HG03354 (cell line): Measurements from ENCODE around the gene TNFRSF14.

Experiments
- ATAC-seq: cut with Tn5 transposase; IDR thresholded peaks from one replicate; pipeline ENCODE4 v1.9.1; 2021; ENCODE audit warnings: mild to moderate bottlenecking; ENCODE audit not compliant: unreplicated experiment, poor library complexity, severe bottlenecking

Gene TNFRSF14

DNA sequence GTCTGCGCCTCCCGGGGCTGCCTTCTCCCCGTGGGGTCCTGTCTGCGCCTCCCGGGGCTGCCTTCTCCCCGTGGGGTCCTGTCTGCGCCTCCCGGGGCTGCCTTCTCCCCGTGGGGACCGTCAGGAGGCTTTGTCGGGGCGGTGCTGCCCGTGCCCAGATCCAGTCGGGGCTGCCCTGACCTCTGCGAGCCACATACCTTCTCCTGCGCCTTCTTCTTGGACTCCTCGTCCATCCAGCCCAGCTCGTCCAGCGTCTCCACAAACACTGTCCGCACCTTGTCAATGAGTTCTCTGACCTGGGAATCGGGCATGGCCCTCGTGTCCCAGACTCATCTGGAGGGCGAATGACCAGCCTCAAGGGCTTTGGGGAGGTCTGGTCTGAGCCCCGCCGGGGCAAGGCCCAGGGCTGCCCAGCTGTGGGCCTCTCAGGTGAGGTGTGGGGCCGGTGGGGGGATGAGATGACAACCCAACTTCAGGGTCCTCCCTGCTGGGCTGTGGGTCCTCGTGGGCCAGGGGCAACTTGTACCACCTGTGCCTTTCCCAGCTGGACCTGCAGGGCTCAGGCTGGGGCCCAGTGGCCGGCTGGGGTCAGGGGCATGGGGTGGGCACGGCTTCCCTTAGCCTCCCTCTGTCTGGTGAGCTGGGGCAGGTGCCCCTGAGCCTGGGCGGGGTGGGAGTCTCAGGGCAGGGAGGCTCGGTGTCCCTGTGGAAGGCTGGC lies 39.8 kb downstream of the TNFRSF14 start:
- ATAC-seq = no peak

DNA sequence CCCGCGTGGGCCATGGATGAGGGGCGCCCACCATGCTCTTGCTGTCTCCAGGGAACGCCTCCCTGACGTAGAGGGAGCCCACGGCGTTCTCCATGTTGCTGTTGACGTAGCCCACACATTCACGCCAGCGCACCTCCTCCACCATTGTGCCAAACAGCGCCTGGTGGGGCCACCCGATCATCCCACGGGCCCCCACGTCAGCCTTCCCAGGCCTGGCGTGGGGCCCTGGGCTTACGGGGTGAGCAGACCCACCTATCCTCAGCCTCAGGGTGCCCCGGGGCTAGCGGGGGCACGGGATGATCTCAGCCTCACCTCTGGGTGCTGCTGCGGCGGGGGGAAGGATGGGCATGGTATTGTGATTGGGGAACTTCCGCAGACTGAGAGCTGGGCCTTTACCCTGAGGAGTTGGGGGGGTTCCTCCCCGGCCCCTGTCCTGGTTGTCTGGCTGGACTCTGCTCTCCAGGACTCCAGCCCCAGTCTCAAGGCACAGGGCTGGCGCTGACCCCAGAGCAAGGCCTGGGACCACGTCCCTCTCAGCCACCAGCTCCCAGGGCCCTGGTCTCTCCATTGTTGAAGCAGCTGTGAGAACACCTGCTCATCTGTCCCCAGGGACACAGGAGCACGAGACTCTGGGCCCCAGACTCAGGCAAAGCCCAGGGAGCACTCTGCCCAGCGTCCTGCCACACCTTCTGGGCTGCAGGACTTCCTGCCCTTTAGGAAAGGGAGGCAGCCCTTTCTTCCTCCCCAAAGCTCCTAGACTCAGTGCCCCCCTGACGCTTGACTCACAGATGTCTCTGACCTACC lies 40.6 kb downstream of the TNFRSF14 start:
- no peak for ATAC-seq

GRCh38 chr1:2597441-2598328 lies 41.5 kb downstream of the TNFRSF14 start:
- ATAC-seq = no peak

DNA sequence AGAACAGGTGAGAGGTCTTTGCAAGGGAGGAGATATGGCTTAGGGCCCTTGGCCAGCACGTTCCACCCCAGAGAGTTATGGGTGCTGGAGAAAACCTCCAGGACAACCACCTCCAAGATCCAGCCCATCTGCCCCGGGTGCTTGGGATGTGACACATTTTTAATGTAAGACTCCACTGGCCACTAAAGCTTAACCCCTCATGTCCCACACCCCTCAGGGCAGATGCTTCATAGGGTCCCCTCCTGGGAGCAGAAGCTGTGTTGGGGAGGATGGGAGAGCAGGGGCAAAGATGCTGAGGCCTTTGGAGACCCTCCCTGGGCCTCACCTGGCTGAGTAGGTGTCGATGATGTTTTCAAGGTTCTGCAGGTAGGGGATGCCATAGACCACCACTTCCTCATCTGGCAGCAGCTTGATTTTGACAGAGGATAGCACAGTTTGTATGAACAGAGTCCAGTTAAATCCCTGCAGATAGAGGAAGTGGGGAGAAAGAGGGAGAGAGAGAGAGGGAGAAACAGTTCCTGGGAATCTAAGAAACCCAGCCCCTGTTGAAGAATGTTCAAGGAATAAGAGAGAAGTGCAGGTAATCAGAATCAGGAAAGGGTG lies 42.3 kb downstream of the TNFRSF14 start:
- ATAC-seq = no peak

DNA sequence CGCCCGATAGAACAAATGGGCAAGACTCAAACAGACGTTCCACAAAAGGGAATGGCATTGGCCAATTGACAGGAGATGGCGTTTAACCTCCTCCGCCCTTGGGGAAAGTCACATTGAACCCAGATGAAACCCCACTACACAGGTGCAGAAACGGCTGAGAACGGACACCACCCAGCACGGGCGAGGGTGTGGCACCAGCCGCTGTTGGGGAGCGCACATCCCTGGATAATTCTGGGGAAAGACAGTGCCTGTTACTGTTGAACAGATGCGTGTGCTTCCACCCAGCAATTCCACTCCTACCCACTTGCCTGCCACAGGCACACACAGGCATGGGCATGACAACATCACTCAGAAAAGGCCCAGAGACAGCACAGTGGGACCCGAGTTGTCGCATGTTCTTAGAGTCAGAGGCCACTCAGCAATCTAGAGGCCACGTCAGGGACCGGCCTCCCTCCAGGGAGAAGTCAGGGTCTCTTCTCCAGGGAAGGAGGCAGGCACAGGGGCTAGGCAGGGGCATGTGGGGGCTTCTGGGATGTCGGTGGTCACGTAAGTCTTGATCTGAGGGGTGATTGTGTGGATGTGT lies 45.6 kb downstream of the TNFRSF14 start:
- ATAC-seq = no peak

DNA sequence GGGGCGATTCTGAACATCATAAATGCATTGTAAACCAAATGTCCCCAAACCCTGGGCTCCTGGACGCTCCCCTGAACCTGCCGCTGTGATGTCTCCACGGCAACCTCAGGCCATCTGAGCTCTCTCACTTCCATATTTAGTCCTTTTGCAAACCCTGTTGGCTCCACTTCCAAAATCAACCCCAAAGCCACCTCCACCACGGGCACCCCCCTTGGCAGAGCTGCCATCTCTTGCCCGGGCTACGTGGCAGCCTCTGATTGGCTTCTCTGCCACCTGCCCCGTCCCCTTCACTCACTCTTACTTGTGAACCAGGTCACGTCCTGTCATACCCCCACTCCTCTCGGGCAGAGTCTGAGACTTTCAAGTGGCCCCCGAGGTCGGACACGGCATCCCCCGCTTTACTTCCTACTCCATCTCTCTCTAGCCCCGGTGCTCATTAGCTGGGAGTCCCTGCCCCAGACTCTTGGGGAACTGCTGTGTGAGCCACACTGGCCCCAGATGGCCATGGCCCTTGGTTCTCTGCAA lies 46.2 kb downstream of the TNFRSF14 start:
- no peak for ATAC-seq

DNA sequence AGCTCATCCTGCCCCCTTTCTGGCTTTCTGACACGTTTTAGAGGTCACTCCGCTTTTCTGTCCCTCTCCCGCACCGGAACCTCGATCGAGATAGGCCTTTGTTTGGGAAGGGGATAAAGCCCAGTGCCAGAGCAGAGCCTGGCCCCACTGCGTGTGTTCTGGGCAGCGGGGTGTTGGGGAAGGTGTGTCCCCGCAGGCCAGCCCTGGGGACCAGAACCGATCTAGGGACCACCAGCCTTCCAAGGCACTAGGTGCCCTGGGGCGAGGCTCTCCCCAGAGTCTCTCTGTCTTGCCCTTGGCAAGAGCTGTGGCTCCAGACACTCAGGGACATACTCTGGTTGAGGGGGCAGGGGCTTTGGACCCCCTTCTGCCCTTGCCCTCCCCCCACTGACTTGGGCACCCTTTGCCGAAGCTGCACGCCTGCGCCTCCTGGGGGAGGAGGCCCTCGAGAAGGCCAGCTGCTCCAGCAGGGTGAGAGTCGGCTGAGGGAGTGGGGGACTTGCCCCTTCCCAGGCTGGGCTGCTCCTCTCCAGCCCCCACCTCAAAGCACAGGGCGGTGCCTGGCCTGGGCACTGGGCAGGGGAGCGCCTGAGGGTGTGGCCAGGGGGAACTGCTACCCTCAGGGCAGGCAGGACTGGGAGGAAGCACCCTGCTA lies 46.8 kb downstream of the TNFRSF14 start:
- ATAC-seq = no peak

GRCh38 chr1:2603521-2604155 lies 47.5 kb downstream of the TNFRSF14 start:
- no peak for ATAC-seq

- no peak for ATAC-seq
Measured at GRCh38 chr1:2604156-2604843, 48.1 kb downstream of the TNFRSF14 start.

DNA sequence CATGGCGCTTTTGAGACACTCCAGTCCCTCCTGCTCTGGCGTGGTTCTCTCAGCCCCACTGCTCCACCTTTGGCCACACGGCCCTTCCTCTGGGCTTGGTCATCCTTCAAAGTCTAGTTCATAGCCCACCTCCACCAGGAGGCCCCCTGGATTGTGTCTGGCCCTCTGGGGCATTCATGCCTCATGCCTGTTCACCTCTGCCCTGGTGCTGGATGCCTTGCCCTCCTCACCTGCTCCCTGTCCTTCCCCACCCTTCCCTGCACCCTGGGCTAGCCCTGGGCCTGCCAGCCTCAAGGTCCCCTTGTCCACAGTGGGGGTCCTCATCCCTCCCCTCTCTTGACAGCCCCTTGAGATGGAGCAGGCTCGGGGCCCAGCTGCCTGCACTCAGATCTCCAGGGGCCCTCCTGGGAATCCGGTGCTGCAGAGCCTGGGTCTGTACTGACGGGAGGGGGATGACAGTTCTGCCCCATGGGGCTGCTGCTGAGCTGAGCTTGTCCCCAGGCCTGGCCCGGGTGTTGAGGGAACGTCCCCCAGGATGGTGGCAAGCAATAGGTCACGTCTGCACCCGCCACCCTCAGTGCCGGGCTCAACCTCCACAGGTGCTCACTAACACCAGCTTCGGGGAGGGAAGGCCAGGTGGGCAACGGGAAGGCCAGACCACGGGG lies 48.8 kb downstream of the TNFRSF14 start:
- ATAC-seq = no peak

- no peak for ATAC-seq
Measured at GRCh38 chr1:2605509-2606395, 49.6 kb downstream of the TNFRSF14 start.

DNA sequence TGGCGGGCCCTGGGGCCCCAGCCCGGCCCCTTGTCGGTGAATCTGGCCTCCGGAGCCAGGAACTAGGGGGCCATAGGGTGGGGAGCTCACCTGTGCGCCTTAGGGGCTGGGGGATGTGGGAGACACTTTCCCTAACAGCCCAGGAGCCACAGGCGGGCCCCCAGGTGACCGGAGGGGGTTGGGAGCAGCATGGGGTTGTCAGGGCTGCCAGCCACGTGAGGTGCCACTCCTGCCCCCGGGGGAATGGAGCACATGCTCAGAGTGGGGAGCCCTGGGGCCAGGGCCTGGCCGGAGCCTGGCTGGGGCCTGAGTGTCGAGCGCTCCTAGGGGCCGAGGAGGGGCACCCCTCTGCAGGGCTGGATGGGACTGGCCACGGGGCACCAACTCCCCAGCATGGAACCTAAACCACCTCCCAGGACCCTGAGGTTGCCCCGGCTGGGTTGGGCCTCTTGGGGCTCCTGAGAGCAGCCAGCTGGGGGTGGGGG lies 50.3 kb downstream of the TNFRSF14 start:
- ATAC-seq = no peak

DNA sequence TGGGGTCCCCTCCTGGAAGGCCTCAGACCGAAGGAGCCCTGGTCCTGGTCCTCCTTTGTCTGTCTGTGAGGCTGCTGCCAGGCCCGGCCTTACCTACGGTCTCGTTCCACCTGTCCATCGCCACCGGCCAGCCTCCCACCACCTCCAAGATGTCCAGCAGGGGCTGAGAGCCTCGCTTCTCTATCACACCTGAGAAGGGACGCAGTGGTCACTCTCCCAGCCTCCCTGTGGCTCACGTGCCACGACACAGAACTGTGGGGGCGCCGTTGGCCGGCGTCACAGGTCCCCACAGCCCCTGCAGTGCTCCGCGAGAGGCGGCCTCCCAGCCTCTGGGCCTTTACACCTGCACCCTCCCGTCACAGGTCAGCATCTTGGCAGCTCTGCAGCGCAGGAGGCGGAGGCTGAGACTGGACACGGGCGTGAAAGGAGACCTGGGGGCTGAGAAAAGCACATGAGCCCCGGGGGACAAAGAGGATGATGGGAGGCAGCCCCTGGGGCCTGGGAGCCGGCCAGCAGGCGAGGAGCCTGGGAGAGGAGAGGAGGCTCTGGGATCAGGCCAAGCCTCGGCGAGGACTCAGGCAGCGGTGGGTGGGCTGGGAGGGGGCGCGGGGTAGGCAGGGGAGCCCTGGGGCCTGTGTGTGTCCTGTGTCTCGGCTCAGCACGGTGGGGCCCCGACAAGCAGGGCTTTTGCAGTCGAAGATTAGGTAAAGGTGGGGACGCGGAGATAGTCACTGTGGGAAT lies 50.9 kb downstream of the TNFRSF14 start:
- ATAC-seq = no peak

DNA sequence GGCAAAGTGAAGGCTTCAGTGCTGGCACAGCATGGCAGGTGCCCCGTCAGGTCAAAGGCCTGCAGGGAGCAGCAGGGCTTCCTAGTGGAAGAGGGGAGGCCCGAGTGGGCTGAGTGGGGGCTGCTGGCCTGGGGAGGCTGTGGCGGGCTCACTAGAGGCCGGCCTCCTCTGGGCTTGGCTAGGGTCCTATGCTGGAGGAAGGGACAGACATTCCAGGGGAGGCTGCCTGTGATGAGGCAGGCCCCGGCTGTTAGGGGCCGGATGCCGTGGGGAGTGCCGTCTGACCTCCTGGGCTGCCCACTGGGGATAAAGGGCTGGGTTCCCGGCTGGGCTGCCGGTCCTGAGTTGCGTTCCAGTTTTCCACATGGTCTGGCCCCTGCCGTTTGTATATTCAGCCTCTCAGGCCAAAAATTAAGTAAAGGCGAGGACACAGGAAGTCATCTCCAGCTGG lies 51.5 kb downstream of the TNFRSF14 start:
- no peak for ATAC-seq

GRCh38 chr1:2609319-2610035 lies 53.3 kb downstream of the TNFRSF14 start:
- ATAC-seq = no peak
